Spinal cord (tissue), 10 donors: ENCODE data around the gene LIMK2. TPM values are rescaled to one million over a fixed set of nuclear protein-coding genes. Genes with fewer than 3 reads are reported as not detected.
"Not testable (repeated sequence)": the region's sequence is repeated elsewhere in the genome, so short reads cannot be mapped to it uniquely, and the experiment has no call there.

Experiments
- DNase-seq, 6 donors: peaks; one replicate each; pipeline versions ENCODE4 v3.0.0 to v3.0.0-alpha.2; 2013 to 2015; ENCODE audit warnings: low spot score in 6 of 6, low read depth in 4 of 6
- H3K27ac ChIP-seq: one replicate; pipeline ENCODE4 v1.5.1; 2013; ENCODE audit warnings: low read depth, low read length, control low read depth
- H3K27me3 ChIP-seq: one replicate; pipeline ENCODE4 v1.6.1; 2013; ENCODE audit warnings: low read length; ENCODE audit not compliant: control insufficient read depth, insufficient read depth
- H3K36me3 ChIP-seq: one replicate; pipeline ENCODE4 v1.6.1; 2013; ENCODE audit warnings: low read length; ENCODE audit not compliant: control insufficient read depth, insufficient read depth
- H3K4me1 ChIP-seq: one replicate; pipeline ENCODE4 v1.6.1; 2013; ENCODE audit warnings: low read length; ENCODE audit not compliant: control insufficient read depth, insufficient read depth
- H3K4me3 ChIP-seq: one replicate; pipeline ENCODE4 v1.5.1; 2013; ENCODE audit warnings: low read depth, low read length, control low read depth
- H3K9me3 ChIP-seq: one replicate; pipeline ENCODE4 v1.6.1; 2013; ENCODE audit warnings: low read length; ENCODE audit not compliant: control insufficient read depth, insufficient read depth
- WGBS: methylation state at CpG from one replicate; pipeline ENCODE4 v1.1.5; 2013; ENCODE audit warnings: missing lambda C conversion rate; ENCODE audit not compliant: insufficient coverage; 5-methylcytosine and 5-hydroxymethylcytosine counted together
- long read RNA-seq, 4 donors: transcript quantifications; one replicate each; lab custom pipeline, GENCODE V29; 2026
- polyA plus RNA-seq, 2 donors: library from polyadenylated mRNA; unstranded; fragments of 120-200 nt; gene quantifications; one replicate each; pipeline ENCODE4 v1.2.1, GENCODE V29; 2013; ENCODE audit not compliant: insufficient read length in 2 of 2
- total RNA-seq, 2 donors: library from RNA; depleted of rRNA in 1 of 2; stranded (reverse); fragments of 120-200 nt in 1 of 2; fragments of >200 nt in 1 of 2; gene quantifications; one replicate each; pipeline versions ENCODE4 v1.2.3 to v1.2.4, GENCODE V29; 2013 to 2014
- donor health status: healthy.

Gene LIMK2
- total RNA-seq (10 to 100 TPM; 29.5 to 37.9 TPM), polyA plus RNA-seq (10 to 100 TPM; 30.0 to 35.7 TPM)
- long read RNA-seq, donor 1, partial matches to known transcripts = 0 of 3 reads
- long read RNA-seq, donor 1, other reads (novel, unspliced or antisense) = 0 of 3 reads
- long read RNA-seq, donor 2 = 0 reads
- long read RNA-seq, donor 3, partial matches to known transcripts = 0 of 2 reads
- long read RNA-seq, donor 3, other reads (novel, unspliced or antisense) = 0 of 2 reads
- long read RNA-seq, donor 4, transcript LIMK2-201 (16 exons, 3,670 nt) = major isoform, 8 of 47 reads
- long read RNA-seq, donor 4, partial matches to known transcripts = 37 of 47 reads
- long read RNA-seq, donor 4, other reads (novel, unspliced or antisense) = 0 of 47 reads

DNA sequence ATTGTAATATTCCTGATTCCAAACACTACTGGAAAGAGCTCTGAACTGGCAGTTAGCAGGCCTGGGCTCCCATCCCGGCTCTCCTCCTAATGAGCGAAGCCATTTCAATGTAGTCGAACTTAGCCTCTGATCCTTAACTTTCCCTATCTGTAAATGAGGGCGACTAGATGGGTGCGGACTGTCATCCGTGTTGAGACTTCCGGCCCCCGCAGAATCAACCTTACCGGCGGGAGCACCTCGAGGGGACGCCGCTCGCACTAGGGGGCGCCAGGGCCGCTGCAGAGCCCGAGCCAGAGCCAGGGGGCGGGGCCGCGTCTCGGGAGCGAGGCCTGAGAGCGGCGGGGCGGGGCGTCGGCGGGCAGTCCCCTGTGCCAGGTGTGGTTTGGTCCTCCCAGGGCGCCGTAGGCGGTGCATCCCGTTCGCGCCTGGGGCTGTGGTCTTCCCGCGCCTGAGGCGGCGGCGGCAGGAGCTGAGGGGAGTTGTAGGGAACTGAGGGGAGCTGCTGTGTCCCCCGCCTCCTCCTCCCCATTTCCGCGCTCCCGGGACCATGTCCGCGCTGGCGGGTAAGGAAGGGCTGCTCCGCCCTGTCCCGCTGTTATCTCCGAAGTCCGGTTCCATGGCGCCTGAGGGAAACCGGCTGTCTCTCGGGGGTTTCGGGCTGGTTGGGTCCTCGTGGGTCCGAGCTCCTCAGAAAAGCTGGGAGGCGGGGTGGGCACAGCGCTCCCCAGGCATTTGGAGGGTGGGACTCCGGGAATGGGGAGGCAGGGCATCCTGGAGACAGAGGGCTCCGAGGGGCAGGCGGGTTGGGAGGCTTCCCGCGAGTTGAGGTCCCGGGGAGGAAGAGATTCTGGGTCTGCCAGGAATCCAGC is at the start of gene LIMK2:
Gene LIMK2 (plus strand): TSS at position 437 of the 869 bp plus-strand sequence. CDS start 111 bp downstream, at position 548.
- H3K27me3 ChIP-seq = no peaks in the 10 kb centered on the region
- H3K4me3 ChIP-seq = peak within 1 kb of the TSS; percentile 87
- under 1% methylated on average over 61 of the region's 64 CpGs for whole genome bisulfite sequencing
- DNase-seq = peak; percentile 41 to 96 (median 78)
- H3K36me3 ChIP-seq = peaks cover 3% of the 10 kb centered on the region
- no peaks in the 10 kb centered on the region for H3K9me3 ChIP-seq
- H3K4me1 ChIP-seq = peaks cover 20% of the 10 kb centered on the region
- peak within 1 kb of the TSS; percentile 64 for H3K27ac ChIP-seq

DNA sequence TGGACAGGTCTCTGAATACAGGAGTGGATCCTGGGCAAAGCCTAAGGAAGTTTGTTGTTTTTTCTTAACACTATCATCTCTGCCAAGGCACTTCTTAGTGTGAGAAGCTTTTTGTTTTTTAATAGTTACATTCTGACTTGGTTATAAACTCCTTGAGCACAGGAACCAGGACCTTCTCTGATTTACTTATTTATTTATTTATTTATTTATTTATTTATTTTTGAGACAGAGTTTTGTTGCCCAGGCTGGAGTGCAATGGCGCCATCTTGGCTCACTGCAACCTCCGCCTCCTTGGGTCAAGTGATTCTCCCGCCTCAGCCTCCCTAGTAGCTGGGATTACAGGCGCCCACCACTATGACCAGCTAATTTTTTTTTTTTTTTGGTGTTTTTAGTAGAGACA is 41.1 kb upstream of the LIMK2 start:
- DNase-seq = no peak
- Histone ChIP-seq H3K9me3 (no peaks in the 10 kb centered on the region), H3K4me3 (no peak overlapping the region), H3K36me3 (peaks cover 9% of the 10 kb centered on the region), H3K4me1 (no peaks in the 10 kb centered on the region), H3K27ac (no peak overlapping the region), H3K27me3 (no peaks in the 10 kb centered on the region)
- WGBS = no CpG with 5 or more reads among the region's 4 CpGs

DNA sequence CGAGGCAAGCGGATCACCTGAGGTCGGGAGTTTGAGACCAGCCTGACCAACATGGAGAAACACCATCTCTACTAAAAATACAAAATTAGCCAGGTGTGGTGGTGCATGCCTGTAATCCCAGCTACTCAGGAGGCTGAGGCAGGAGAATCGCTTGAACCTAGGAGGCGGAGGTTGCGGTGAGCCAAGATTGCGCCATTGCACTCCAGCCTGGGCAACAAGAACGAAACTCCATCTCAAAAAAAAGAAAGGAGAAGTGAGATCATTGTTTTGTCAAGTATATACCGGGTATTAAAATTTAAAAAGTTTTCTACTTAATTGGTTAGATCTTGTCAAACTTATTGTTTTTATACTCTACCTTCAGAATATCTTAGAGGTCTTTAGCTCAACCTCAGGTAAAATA is 40.4 kb upstream of the LIMK2 start:
- not testable (repeated sequence) for H3K27ac ChIP-seq, H3K4me3 ChIP-seq, DNase-seq, H3K9me3 ChIP-seq, H3K27me3 ChIP-seq, H3K4me1 ChIP-seq
- peaks cover 14% of the 10 kb centered on the region for H3K36me3 ChIP-seq
- WGBS = no CpG with 5 or more reads among the region's 9 CpGs

DNA sequence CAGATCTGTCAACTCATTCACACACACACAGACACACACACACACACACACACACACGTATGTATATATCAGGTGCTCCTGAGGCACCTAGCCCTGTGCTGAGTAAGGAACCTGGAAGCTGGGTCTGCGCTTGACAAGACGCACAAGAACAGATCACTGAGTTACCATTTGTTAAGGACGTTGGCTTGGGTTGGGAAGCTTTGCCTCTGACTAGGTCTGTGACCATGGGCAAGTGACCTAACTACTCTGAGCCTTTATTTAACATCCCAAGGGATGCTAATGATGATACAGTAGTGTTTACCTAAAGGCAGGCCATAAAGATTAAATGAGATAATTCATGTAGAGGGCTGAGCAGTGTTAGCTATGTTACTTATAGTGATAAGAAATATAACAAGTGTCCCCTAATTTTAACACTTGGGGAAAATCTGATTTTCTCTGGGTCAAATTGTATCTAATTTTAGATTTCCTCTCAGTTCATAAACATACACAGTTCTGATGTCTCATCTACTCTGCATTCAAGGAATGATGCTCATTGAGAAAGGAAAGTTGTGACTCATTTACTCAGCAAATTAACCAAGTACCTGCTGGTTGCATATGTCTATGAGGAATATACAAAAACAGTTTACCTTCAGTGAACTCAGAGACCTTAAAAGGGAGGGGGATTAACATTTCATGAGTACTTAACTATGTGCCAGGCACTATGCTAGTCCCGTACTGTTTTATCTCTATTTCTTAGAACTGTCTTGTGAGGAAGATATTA is 38.5 kb upstream of the LIMK2 start:
- Histone ChIP-seq H3K27ac (no peak overlapping the region), H3K36me3 (peaks cover 12% of the 10 kb centered on the region), H3K27me3 (no peaks in the 10 kb centered on the region), H3K9me3 (no peaks in the 10 kb centered on the region), H3K4me1 (no peaks in the 10 kb centered on the region), H3K4me3 (no peak overlapping the region)
- DNase-seq = no peak
- no CpG with 5 or more reads among the region's 5 CpGs for WGBS

DNA sequence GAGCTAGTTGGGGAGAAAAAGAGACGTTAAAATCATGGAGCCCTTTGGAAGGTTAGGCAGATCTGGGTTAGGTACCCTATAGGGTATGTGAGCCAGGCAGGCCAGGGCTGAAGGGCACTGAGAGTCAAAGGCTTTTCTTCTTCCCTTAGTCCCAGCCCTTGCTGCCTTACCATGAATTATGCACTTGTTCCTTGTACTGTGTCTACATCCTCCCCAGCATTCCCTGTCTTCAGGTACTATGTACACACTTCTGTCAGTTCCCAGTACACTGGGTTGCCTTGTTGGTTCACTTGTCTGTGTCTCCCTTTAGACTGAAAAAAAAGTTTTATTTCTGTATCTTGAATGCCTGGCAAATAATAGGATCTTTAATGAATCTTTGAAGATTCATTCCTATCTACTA is 35.2 kb upstream of the LIMK2 start:
- DNase-seq = no peak
- WGBS = 100% methylated on average over 1 of the region's 1 CpG
- Histone ChIP-seq H3K27me3 (no peaks in the 10 kb centered on the region), H3K4me1 (no peaks in the 10 kb centered on the region), H3K9me3 (no peaks in the 10 kb centered on the region), H3K36me3 (peaks cover 12% of the 10 kb centered on the region), H3K4me3 (no peak overlapping the region), H3K27ac (no peak overlapping the region)

DNA sequence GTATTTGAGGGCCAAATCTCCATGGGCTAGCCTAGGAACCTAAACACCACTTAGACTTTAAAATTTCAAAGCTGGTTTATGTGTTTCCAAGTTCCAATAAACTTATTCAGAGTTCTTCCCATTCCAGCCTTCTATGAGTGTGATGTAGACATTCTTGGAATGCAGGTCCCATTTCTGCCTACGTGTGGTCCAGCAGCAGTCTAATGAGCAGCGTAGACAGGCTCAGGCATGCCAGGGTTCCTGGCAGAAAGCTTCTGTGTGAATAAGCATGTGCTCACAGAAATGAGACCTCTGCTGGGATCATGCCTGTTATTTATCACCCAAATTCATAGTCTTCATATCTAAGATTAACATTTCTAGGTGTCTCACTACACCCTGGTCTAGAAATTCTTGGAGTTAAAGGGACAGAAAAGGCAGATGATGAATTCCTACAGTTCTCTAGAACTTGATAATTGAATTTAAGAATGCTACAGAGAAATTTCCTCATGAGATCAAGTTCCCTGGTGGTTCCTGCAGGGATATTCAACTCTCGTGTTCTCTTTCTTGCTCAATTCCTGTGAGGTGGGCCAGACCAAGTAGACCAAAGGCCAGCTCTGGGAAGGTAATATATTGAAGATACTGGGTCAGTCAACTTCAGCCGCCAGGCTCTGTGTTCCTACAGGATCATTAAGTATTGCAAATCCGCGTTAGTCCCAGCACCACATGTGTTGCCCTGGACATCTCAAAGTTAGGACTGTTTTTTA is 34.5 kb upstream of the LIMK2 start:
- no peaks in the 10 kb centered on the region for H3K9me3 ChIP-seq
- no peak overlapping the region for H3K27ac ChIP-seq
- no peak overlapping the region for H3K4me3 ChIP-seq
- H3K36me3 ChIP-seq = peaks cover 18% of the 10 kb centered on the region
- DNase-seq = no peak
- WGBS = 95% methylated on average over 5 of the region's 6 CpGs
- H3K27me3 ChIP-seq = no peaks in the 10 kb centered on the region
- H3K4me1 ChIP-seq = no peaks in the 10 kb centered on the region

DNA sequence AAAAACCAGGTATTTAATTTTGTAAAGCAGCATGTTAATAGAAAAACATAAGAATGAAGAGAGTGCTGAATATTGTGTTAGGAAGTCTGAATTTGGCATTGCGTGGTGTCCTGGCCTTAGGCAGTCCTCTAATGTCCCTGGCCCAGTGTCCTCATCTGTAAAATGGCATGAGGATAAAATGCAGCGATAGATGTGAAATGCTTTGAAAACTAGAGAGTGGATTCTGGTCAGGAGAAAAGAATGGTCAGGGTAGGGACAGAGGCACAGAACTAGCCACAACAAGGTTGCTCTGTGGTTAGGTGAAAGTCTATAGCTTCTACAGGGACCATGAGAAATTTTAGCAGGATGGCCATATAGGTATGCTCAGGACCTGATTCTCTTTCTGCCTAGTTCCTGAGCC is 33.2 kb upstream of the LIMK2 start:
- Histone ChIP-seq H3K9me3 (no peaks in the 10 kb centered on the region), H3K4me1 (no peaks in the 10 kb centered on the region), H3K4me3 (no peak overlapping the region), H3K27ac (no peak overlapping the region), H3K27me3 (no peaks in the 10 kb centered on the region), H3K36me3 (peaks cover 20% of the 10 kb centered on the region)
- WGBS = 85% methylated on average over 2 of the region's 2 CpGs
- DNase-seq = no peak

DNA sequence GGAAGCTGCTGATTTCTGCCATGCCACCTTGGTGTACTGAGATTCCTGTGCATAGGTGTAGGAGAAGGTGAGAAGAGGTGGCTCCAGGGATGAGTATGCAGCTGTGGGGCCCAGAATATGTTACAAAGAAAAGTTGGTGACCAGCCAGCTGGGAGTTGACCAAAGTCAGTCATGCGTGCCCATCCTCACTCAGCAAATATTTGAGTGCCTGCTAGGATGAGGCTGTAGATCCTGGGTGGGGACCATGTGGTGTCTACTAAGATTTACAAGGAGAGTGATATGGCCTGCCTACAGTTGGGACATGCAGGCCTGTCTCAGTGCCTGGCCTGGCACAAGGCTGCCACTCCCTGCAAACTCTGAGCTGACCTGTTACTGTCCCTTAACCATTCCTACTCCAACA is 32.8 kb upstream of the LIMK2 start:
- Histone ChIP-seq H3K36me3 (peaks cover 24% of the 10 kb centered on the region), H3K9me3 (no peaks in the 10 kb centered on the region), H3K4me3 (no peak overlapping the region), H3K27ac (no peak overlapping the region), H3K4me1 (no peaks in the 10 kb centered on the region), H3K27me3 (no peaks in the 10 kb centered on the region)
- no peak for DNase-seq
- no CpG with 5 or more reads among the region's 1 CpG for WGBS

DNA sequence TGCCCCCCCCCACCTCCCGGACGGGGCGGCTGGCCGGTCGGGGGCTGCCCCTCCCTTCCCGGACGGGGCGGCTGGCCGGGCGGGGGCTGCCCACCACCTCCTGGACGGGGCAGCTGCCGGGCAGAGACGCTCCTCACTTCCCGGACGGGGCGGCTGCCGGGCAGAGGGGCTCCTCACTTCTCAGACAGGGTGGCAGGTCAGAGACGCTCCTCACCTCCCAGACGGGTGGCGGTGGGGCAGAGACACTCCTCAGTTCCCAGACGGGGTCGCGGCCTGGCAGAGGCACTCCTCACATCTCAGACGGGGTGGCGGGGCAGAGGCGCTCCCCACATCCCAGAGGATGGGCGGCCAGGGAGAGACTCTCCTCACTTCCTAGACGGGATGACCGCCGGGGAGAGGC is 28.1 kb upstream of the LIMK2 start:
- Histone ChIP-seq H3K36me3 (peaks cover 24% of the 10 kb centered on the region), H3K4me3 (no peak overlapping the region), H3K27me3 (no peaks in the 10 kb centered on the region), H3K4me1 (no peaks in the 10 kb centered on the region), H3K27ac (no peak overlapping the region), H3K9me3 (no peaks in the 10 kb centered on the region)
- DNase-seq = no peak
- 95% methylated on average over 24 of the region's 30 CpGs for WGBS
